IPS DF 4.7 (cell line): ENCODE data around the gene DIPK1A.

Experiments
- DNase-seq: peaks from one replicate; pipeline ENCODE4 v3.0.0-alpha.2; 2013; ENCODE audit warnings: low spot score; ENCODE audit errors: extremely low read depth

The DIPK1A gene

DNA sequence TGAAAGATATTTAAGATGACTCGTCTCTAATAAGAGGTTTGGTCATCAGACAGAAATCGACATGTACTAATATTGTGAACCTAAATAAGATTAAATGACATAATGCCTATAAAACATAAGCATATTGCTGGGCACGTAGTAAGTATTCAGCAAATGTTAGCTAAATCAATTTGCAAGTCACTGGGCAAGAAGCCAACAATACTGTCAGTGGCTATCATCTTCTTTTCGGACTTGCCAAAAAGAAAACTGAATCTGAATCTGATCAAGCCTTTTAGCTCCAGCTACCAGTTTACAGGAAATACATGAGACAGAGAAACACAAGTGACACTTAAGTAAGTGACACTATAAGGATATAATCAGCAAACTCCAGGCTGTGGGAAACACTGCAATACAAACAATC, 83.5 kb downstream of the DIPK1A start:
- DNase-seq, result no peak

- no peak for DNase-seq
Observed at GRCh38 chr1:92877081-92877711, 84.1 kb downstream of the DIPK1A start.

- DNase-seq, result no peak
Observed at GRCh38 chr1:92876351-92876750, 84.9 kb downstream of the DIPK1A start.

GRCh38 chr1:92874987-92875386, 86.3 kb downstream of the DIPK1A start:
- DNase-seq, result no peak

GRCh38 chr1:92872719-92873118, 88.5 kb downstream of the DIPK1A start:
- DNase-seq, result no peak

GRCh38 chr1:92870591-92870990, 90.7 kb downstream of the DIPK1A start:
- no peak for DNase-seq

DNA sequence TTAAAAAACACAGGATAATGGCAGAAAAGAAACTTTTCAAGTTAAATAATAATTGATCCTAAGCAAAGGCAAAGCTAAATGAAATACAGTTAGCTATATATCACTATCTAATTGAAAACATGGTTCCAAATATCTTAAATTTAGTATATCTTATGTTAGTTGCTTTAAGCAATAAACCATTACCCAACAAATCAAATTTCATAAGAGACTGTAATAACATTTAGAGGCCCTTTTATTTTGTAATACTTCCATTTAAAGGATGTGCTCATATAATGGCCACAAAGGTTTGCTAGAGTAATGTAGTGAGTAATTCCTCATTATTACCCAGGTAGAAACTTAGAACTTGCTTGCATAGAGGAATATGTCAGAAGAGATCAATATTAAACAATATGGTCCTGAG, 97.1 kb downstream of the DIPK1A start:
- no peak for DNase-seq

- no peak for DNase-seq
Observed at GRCh38 chr1:92862605-92863004, 98.7 kb downstream of the DIPK1A start.

- DNase-seq, result no peak
Observed at GRCh38 chr1:92859400-92860039, 101.7 kb downstream of the DIPK1A start.

- DNase-seq, result peak; percentile 33
Observed at GRCh38 chr1:92858564-92859399, 102.5 kb downstream of the DIPK1A start.

GRCh38 chr1:92857817-92858216, 103.4 kb downstream of the DIPK1A start:
- DNase-seq, result no peak

DNA sequence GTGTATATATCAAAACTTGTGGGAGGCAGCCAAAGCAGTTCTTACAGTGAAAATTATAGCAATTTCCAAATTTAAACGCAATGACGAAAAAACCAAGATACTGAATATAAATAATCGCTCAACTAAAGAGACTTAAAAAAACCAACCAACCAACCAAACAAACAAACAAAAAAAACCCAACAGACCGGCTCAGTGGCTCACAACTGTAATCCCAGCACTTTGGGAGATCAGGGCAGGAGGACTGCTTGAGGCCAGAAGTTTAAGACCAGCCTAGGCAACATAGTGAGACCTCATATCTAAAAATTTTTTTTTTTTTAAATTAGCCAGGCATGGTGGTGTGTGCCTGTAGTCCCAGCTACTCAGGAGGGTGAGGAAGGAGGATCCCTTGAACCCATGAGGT, 106.0 kb downstream of the DIPK1A start:
- no peak for DNase-seq

DNA sequence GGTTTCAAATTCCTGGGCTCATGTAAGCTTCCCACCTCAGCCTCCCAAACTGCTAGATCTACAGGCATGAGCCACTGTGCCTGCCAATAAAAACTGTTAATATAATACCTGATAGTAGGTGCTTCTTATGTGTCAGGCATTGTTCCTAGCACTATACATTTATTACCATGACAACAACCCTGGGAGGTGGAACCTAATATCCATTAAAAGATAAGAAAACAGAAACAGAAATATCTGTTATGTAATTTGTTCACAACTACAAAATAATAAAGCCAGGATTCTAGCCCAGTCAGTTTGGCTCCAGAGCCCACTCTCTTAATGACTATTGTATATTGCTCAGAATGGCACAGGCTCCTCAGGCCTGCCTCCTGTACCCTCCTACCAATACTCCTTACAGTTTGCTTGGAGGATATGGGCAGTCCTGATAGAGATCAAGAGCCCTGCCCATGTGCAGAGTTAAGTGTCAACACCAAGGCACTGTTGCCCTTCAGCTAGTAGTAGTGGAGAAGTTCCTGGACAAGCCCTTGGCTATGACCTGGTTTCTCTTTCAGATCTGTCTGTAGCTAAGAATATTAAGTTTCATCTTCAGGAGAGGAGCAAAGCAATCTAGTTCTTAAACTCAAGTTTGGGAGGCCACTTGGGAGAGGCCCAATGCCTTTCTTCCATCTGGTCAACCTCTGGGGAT, 107.0 kb downstream of the DIPK1A start:
- no peak for DNase-seq

- no peak for DNase-seq
Observed at GRCh38 chr1:92853299-92853698, 108.0 kb downstream of the DIPK1A start.

DNA sequence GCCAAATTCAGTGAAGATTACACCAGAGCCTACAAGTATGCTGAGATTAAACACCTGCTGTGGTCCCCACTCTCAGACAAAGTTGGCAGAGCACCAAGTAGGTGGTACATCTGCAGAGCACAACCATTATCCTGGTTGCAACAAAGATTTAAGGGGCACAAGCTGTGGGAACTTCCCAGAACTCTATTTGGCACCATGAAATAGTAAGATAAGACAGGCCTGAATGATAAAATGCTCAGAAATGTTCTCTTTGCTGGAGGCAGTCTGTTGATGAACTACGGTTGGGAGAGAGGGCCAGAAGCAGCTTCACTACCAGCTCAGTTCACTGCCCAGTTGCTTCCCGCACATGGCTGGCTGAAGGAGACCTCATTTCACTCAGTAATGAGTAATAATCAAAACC, 109.5 kb downstream of the DIPK1A start:
- DNase-seq, result no peak

DNA sequence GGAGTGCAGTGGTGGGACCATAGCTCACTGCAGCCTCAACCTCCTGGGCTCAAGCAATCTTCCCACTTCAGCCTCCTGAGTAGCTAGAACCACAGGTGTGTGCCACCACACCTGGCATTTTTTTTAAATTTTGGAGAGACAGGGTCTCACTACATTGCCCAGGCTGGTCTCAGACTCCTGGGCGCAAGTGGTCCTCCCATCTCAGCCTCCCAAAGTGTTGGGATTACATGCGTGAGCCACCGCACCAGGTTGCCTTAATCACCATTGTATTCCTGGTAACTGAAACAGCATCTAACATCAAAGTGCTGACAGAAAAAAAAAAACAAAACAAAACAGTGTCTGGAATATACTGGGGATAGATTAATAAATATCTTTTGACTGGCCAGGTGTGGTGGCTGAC, 111.2 kb downstream of the DIPK1A start:
- DNase-seq, result no peak

- DNase-seq, result no peak
Observed at GRCh38 chr1:92848201-92848600, 113.1 kb downstream of the DIPK1A start.

GRCh38 chr1:92845908-92846307, 115.4 kb downstream of the DIPK1A start:
- DNase-seq, result no peak

DNA sequence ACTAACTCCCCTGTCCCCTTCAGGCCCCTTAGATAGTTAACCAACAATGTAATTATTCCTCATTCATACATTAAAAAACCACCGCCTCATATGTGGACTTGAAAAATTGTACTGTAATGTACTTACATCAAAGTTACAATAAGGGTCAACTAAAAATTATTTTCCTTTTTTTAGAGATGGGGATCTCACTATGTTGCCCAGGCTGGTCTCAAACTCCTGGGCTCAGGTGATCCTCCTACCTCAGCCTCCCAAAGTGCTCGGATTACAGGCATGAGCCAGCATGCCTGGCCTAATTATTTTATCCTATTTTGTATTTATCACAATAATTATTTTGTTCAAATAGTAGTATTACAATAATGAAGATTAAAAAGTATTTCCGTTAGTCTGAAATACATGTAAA, 116.8 kb downstream of the DIPK1A start:
- DNase-seq, result no peak

GRCh38 chr1:92843429-92844352, 117.6 kb downstream of the DIPK1A start:
- DNase-seq, result no peak

GRCh38 chr1:92843046-92843423, 118.2 kb downstream of the DIPK1A start:
- no peak for DNase-seq
